Right atrium auricular region (tissue), 2 donors: Measurements from ENCODE around the gene C1orf122. TPM values are rescaled to one million over a fixed set of nuclear protein-coding genes. Genes with fewer than 3 reads are reported as not detected.

Experiments used
- DNase-seq: peaks from one replicate; pipeline ENCODE4 v3.0.0-alpha.2; 2019; ENCODE audit warnings: low spot score
- H3K27ac ChIP-seq, 2 donors: fragments of 200-600 bp; sonication (generic); 1 replicate in 1 of 2; 2 replicates in 1 of 2; pipeline ENCODE4 v1.5.1; 2016 to 2019
- H3K27me3 ChIP-seq, 2 donors: fragments of 200-600 bp; sonication (generic); one replicate each; pipeline versions ENCODE4 v1.5.1 to v1.6.0; 2017 to 2019
- H3K36me3 ChIP-seq: fragments of 200-600 bp; sonication (generic); one replicate; pipeline ENCODE4 v1.5.1; 2016
- H3K4me1 ChIP-seq, 2 donors: fragments of 200-600 bp; sonication (generic); one replicate each; pipeline versions ENCODE4 v1.5.1 to v1.6.0; 2017 to 2019
- H3K4me3 ChIP-seq, 2 donors: fragments of 200-600 bp; sonication (generic); 1 replicate in 1 of 2; 2 replicates in 1 of 2; pipeline ENCODE4 v1.5.1; 2017 to 2019; ENCODE audit warnings: mild to moderate bottlenecking in 1 of 2, moderate library complexity in 1 of 2
- H3K9me3 ChIP-seq, 2 donors: fragments of 200-600 bp; sonication (generic); one replicate each; pipeline ENCODE4 v1.5.1; 2019
- CTCF ChIP-seq, 2 donors: fragments of 200-600 bp; sonication (generic); IDR thresholded peaks; one replicate each; pipeline ENCODE4 v1.5.1; 2019; ENCODE audit warnings: antibody characterized with exemption in 2 of 2
- total RNA-seq, 2 donors: library from RNA; depleted of rRNA; stranded (reverse); fragments of >200 nt; gene quantifications; one replicate each; pipeline ENCODE4 v1.1.0, GENCODE V29; 2016

The C1orf122 gene
- total RNA-seq, 2 donors from 2014 or later: 71.5 to 89.3 TPM

- no peak overlapping the region for H3K27ac ChIP-seq
- peaks cover 5% of the 10 kb centered on the region for H3K36me3 ChIP-seq
- H3K4me1 ChIP-seq: peaks cover 0 to 13% of the 10 kb centered on the region in 2 donors
- TF ChIP-seq CTCF (IDR thresholded peaks at IDR 0.05): no peak
- DNase-seq: no peak
- no peaks in the 10 kb centered on the region for H3K27me3 ChIP-seq
- H3K4me3 ChIP-seq: no peak overlapping the region
- H3K9me3 ChIP-seq: no peaks in the 10 kb centered on the region
Observed at GRCh38 chr1:37844536-37844935, 36.9 kb downstream of the C1orf122 start.

GRCh38 chr1:37845049-37845646, 37.6 kb downstream of the C1orf122 start:
- no peak for DNase-seq
- Histone ChIP-seq H3K36me3 (no peaks in the 10 kb centered on the region), H3K27ac (no peak overlapping the region), H3K4me3 (no peak overlapping the region), H3K9me3 (no peaks in the 10 kb centered on the region), H3K27me3 (no peaks in the 10 kb centered on the region), H3K4me1 (peaks cover 0 to 13% of the 10 kb centered on the region in 2 donors)
- no peak for TF ChIP-seq CTCF (IDR thresholded peaks at IDR 0.05)

GRCh38 chr1:37845786-37846185, 38.2 kb downstream of the C1orf122 start:
- peaks cover 0 to 19% of the 10 kb centered on the region in 2 donors for H3K4me1 ChIP-seq
- TF ChIP-seq CTCF (IDR thresholded peaks at IDR 0.05): no peak
- H3K36me3 ChIP-seq: no peaks in the 10 kb centered on the region
- no peak for DNase-seq
- no peak overlapping the region for H3K4me3 ChIP-seq
- H3K9me3 ChIP-seq: no peaks in the 10 kb centered on the region
- no peaks in the 10 kb centered on the region for H3K27me3 ChIP-seq
- no peak overlapping the region for H3K27ac ChIP-seq

- H3K4me3 ChIP-seq: no peak overlapping the region
- no peaks in the 10 kb centered on the region for H3K9me3 ChIP-seq
- DNase-seq: no peak
- TF ChIP-seq CTCF (IDR thresholded peaks at IDR 0.05): no peak
- H3K36me3 ChIP-seq: no peaks in the 10 kb centered on the region
- H3K4me1 ChIP-seq: peaks cover 0 to 21% of the 10 kb centered on the region in 2 donors
- H3K27me3 ChIP-seq: no peaks in the 10 kb centered on the region
- H3K27ac ChIP-seq: no peak overlapping the region
Observed at GRCh38 chr1:37846647-37847339, 39.2 kb downstream of the C1orf122 start.

- Histone ChIP-seq H3K36me3 (no peaks in the 10 kb centered on the region), H3K4me3 (no peak overlapping the region), H3K27ac (no peak overlapping the region), H3K9me3 (no peaks in the 10 kb centered on the region), H3K4me1 (peaks cover 0 to 34% of the 10 kb centered on the region in 2 donors), H3K27me3 (no peaks in the 10 kb centered on the region)
- TF ChIP-seq CTCF (IDR thresholded peaks at IDR 0.05): no peak
- no peak for DNase-seq
Observed at GRCh38 chr1:37849480-37849879, 41.9 kb downstream of the C1orf122 start.
